ENCODE measurements around the gene ZXDC.

Gene ZXDC

DNA sequence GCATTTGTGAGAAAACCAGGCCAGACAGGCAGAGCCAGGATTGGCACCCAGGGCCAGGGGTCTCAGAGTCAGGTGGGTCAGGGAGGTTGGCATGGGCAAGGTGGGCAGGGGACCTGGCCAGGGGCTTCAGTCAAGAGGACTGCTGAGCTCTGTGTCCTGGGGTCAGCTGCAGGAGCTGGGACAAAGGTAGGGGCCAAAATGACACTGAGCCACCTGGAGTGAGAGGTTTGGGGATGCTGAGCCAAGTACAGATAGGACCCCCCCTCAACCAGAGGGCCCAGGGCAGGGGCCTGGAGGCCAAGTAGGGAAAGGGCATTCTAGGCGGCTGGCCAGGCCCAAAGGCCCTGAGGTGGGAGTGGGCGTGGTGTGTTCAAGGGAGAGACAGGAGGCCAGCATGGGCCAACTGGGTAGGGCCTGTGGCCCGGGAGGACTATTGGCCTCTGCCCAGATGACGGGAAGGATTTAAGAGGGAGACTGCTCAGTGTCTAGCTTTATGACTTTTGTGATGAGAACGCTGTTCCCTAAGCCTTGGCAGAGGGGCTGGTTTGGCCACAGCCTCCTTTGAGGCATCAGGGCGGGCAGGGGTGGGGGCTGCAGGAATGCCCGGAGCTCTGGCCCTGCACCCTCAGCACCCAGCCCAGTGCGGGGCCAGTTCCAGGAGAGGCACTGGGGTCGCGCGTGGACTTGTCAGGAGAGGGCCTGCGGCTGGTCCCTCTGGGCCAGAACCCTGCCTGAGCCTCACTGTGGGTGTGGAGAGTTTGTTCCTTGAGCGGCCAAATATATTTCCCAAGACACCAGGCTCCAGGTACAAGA, 77.9 kb downstream of the ZXDC start:
- no peak overlapping the region for H3K27ac ChIP-seq
- TF ChIP-seq, protein P1, sequence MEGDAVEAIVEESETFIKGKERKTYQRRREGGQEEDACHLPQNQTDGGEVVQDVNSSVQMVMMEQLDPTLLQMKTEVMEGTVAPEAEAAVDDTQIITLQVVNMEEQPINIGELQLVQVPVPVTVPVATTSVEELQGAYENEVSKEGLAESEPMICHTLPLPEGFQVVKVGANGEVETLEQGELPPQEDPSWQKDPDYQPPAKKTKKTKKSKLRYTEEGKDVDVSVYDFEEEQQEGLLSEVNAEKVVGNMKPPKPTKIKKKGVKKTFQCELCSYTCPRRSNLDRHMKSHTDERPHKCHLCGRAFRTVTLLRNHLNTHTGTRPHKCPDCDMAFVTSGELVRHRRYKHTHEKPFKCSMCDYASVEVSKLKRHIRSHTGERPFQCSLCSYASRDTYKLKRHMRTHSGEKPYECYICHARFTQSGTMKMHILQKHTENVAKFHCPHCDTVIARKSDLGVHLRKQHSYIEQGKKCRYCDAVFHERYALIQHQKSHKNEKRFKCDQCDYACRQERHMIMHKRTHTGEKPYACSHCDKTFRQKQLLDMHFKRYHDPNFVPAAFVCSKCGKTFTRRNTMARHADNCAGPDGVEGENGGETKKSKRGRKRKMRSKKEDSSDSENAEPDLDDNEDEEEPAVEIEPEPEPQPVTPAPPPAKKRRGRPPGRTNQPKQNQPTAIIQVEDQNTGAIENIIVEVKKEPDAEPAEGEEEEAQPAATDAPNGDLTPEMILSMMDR (IDR thresholded peaks at IDR 0.05): no peak
- TF ChIP-seq ZFX (IDR thresholded peaks at IDR 0.05; ENCODE audit: borderline replicate concordance): no peak

DNA sequence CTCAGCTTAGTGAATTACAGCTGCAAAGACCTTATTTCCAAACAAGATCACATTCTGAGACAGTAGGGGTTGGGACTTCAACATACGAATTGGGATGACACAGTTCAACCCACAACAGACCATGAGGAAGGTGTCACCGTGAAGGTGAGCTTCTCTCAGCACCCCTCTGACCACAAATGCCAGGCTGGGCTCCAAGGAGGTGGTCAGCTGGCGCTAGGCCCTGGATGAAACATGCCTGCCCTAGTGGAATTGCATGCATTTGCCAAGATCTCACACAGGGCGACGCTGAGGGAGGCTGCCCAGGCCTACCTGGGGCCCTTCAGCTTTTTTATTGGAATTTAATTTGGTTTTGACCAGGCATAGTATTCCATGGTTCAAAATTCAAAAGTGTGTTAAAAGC, 79.2 kb downstream of the ZXDC start:
- H3K27ac ChIP-seq: no peak overlapping the region
- TF ChIP-seq, protein P1 (IDR thresholded peaks at IDR 0.05): no peak
- no peak for TF ChIP-seq ZFX (IDR thresholded peaks at IDR 0.05; ENCODE audit: borderline replicate concordance)

DNA sequence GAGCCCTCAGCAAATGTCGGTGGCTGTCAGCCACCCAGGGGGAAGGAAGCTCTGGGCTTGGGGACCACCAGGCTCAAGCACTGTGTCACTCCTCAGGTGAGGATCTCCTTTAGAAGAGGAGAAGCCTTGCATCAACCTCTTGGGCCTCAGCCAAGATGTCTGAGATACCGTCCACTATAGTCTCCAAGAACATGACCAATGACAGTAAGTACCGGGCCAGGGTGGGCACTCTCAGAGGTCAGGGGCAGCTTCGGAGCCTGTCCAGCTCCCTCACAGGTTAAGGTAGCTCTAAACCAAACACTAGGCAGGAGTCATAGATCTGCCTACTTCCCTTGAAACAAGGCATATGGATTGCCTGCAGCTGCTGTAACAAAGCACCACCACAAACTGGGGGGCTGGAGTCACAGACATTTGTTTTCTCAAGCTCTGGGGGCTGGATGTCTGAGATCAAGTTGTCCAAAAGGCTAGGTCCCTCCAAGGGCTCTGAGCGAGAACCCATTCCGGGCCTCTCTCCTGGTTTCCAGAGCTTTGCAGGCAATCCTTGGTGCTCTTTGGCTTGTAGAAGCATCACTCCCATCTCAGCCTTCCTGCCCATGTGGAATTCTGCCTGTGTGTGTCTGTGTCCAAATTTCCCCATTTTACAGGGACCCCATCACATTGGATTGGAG, 79.7 kb downstream of the ZXDC start:
- H3K27ac ChIP-seq: no peak overlapping the region
- TF ChIP-seq, protein P1 (IDR thresholded peaks at IDR 0.05): no peak
- no peak for TF ChIP-seq ZFX (IDR thresholded peaks at IDR 0.05; ENCODE audit: borderline replicate concordance)

DNA sequence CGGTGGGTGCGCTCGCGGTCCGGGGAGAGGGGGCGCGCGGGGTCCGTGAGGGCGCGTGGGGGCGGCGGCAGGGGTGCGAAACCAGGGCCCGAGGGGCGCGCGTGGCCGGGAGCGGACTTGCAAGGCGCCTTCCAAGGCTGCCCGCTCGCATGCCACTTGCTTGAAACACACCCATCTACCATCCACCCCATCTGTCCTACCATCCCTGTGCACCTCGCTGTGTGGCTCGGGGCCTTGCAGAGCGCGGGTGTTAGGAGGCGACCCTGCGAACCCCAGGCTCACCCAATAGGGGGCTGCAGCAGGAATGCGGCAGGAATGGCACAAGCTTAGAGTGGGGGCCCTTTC, 80.7 kb downstream of the ZXDC start:
- H3K27ac ChIP-seq: no peak overlapping the region
- TF ChIP-seq, protein P1 (IDR thresholded peaks at IDR 0.05): no peak
- TF ChIP-seq ZFX (IDR thresholded peaks at IDR 0.05; ENCODE audit: borderline replicate concordance): no peak

DNA sequence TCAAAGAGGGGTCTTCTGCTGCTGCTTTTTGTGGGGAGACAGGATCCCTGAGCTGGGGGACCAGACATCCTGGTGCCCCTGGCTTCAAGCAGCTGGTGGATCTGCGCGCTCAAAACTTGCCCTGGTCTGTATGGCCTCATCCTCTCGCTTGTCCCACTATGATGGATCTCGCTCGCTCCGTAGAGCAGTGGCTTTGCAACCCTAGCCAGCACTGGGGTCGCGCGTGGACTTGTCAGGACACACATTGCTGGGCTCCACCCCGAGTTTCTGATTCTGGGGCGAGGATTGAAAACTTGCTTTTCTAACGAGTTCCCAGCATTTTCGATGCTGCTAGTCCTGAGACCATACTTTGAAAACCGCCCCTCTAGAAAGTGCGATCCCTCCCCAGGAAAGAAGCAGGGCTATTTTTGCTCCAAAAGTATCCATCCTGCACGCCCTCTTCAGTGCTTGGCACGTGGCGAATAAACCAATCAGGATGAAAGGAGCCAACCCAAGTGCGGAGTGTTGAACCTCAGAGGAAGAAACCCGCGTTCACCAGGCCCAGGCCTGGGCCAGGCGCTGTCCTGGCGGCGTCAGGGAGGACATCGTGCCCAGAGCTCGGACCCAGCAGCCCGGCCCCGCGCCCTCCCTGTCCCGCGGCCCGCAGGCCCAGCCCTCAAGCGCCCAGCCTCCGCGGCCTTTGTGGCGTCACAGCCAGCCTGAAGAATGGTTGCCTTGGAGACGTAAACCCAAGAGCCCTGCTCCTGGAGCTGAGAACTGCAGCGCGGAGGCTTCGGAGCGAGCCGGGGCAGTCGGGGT, 81.3 kb downstream of the ZXDC start, which contains the start of gene CFAP100:
TSS of gene CFAP100 (plus strand) at position 731 of the 798 bp plus-strand sequence. CDS start 1,092 bp downstream, outside the sequence.
- no peak within 1 kb of the TSS for H3K27ac ChIP-seq
- no peak for TF ChIP-seq ZFX (IDR thresholded peaks at IDR 0.05; ENCODE audit: borderline replicate concordance)
- TF ChIP-seq, protein P1 (IDR thresholded peaks at IDR 0.05): no peak

DNA sequence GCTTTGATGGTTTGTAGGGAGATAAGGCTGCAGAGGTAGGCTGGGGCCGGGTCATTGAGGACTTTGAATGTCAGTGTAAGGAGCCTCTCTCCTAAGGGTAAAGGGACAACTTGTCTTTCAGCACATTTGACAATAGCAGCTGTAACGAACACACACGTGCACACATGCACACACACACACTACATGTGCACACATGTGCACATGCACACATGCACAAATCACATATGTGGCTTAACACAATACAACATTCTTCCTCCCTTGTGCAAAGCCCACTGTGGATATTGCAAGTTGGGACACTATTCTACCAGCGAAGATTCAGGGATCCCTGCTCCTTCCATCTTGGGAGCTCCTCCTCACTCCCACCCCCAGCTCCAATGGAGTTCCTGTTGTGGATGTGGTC, 82.1 kb downstream of the ZXDC start:
- TF ChIP-seq, protein P1 (IDR thresholded peaks at IDR 0.05): no peak
- TF ChIP-seq ZFX (IDR thresholded peaks at IDR 0.05; ENCODE audit: borderline replicate concordance): no peak
- H3K27ac ChIP-seq: no peak overlapping the region

All from 22Rv1 (cell line).